GM19438 (cell line): ENCODE measurements around the gene VIL1.

ENCODE experiments used
- ATAC-seq: cut with Tn5 transposase; IDR thresholded peaks from one replicate; pipeline ENCODE4 v1.9.1; 2021; ENCODE audit warnings: low read depth; ENCODE audit not compliant: unreplicated experiment

VIL1 gene

GRCh38 chr2:218394298-218395089 is 24.4 kb upstream of the VIL1 start:
- ATAC-seq = no peak

DNA sequence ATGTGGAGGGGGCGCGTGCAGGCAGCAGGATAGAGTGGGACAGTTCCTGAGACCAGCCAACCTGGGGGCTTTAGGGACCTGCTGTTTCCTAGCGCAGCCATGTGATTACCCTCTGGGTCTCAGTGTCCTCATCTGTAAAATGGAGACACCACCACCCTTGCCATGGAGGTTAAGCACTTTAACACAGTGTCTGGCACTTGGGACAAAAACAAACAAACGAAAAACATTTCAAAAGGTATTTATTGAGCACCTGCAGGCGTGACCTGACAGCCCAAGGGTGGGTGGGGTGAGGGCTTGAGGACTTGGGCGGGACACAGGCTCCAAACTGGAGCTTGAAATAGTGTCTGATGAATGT is 23.9 kb upstream of the VIL1 start:
- no peak for ATAC-seq

- ATAC-seq = no peak
Measured at GRCh38 chr2:218395456-218395825, 23.5 kb upstream of the VIL1 start.

- ATAC-seq = peak; percentile 36
Measured at GRCh38 chr2:218395826-218396687, 22.9 kb upstream of the VIL1 start.

- no peak for ATAC-seq
Measured at GRCh38 chr2:218396688-218397462, 22.0 kb upstream of the VIL1 start.

DNA sequence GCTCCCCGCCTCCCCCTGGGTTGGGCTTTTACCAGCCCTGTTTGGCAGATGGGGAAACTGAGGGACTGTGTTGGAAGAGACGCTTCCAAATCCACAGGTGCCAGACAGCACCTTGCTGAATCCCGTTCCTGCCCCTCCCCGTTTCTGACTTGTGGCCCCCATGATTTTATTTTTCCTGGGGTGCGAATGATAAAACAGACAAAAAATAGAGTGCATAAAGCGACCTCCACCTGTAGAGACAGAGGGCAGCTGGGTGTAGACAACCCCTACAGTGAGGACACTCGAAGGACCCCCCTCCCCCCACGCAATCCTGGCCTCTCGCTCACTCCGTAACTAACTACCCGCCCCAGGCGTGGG is 21.5 kb upstream of the VIL1 start:
- no peak for ATAC-seq

DNA sequence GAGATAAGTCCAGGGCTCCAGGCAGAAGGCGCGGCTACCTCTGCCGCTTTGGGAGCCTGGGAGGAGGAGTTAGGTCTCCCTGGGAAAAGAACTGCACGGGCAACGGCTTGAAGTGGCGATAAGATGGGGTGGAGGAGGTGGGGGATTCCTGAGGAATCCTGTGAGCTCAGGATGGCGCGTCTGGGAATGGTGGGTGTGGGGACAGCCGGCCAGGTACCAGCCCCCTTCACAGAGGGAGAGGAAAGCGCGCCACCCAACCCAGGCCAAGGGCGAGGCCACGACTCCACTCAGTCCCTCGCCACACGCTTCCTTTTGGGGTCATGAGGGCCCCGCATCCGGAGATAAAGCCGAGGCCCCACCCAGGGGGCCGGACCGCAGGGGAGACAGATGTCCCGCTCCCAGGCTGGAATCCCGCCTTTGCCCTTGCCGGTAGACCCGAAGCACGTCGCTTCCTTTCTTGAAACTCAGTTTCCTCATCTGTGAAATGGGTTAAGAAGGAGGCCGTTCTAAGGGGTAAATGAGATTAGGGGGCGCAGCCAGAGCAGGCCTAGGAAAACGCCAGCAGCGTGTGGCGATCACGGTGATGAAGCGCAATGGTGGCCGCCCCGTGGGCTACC is 21.0 kb upstream of the VIL1 start:
- ATAC-seq = peak; percentile 19

DNA sequence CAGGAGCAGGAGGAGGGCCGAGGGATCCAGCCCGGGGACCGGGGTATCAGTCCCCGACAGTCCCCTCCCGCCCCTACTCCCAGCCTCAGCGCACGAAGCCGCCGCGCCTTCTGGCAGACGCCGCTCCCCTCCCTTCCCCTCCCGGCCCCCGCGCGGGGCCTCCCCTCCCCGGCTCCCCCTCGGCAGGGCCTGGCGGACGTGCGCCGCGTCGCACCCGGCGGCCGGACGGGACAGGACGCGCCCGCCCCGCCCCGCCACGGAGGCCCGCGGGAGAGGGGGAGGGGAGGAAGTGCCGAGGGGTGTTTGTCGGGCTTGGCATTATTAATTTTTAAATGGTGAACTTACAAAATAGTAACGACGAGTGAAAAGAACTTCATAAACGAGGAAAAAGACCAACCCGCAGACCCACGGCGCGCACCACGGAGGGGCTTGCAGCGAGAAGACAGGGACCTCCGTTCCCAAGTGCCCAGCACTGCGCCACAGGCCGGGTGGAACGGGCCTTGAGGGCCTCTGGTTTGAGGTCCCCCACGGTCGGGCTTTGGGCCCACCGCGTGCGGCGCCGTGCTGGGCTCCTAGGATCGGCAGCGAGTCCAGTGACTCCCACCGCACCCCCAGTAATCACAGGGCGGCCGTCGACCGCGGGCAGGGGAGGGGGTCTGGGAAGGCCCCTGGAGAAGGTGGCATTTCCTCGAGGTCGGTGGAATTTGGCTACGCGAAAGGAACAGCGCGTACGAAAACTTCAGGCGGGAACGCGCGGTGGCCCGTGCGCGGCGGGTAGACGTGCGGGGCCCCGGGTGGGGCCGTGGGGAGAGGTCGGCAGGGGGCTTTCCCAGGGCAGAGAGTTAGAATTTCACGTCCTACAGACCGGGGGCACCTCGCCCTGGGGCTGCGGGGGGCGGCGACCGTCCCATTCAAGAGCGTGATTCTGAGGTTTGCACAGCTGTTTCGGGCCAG is 20.2 kb upstream of the VIL1 start:
- ATAC-seq = peak; percentile 15

DNA sequence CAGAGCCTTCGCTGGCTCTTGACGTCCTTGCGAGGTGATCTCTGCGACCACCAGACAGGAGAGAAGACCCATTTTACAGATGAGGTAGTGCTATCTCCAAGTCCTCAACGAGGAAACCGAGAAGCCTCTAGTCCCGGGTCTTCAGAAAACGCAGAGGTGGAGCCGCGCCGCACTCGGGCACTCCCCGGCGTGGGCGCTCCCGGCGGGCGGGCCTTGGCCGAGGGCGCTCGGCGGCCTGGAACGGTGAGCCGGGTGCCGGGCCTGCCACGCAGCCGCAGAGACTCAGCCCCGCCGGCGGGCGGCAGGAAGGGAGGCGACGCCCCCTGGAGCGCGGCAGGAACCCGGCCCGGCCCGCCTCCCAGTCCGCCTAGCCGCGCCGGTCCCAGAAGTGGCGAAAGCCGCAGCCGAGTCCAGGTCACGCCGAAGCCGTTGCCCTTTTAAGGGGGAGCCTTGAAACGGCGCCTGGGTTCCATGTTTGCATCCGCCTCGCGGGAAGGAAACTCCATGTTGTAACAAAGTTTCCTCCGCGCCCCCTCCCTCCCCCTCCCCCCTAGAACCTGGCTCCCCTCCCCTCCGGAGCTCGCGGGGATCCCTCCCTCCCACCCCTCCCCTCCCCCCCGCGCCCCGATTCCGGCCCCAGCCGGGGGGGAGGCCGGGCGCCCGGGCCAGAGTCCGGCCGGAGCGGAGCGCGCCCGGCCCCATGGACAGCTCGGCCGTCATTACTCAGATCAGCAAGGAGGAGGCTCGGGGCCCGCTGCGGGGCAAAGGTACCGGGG is 19.3 kb upstream of the VIL1 start, which contains the start of gene CTDSP1:
TSS of gene CTDSP1 (plus strand) at position 478 of the 776 bp plus-strand sequence. CDS start at position 701, 223 bp downstream.
- peak; percentile 27 for ATAC-seq

- peak; percentile 2 for ATAC-seq
Measured at GRCh38 chr2:218400167-218400929, 18.6 kb upstream of the VIL1 start.

DNA sequence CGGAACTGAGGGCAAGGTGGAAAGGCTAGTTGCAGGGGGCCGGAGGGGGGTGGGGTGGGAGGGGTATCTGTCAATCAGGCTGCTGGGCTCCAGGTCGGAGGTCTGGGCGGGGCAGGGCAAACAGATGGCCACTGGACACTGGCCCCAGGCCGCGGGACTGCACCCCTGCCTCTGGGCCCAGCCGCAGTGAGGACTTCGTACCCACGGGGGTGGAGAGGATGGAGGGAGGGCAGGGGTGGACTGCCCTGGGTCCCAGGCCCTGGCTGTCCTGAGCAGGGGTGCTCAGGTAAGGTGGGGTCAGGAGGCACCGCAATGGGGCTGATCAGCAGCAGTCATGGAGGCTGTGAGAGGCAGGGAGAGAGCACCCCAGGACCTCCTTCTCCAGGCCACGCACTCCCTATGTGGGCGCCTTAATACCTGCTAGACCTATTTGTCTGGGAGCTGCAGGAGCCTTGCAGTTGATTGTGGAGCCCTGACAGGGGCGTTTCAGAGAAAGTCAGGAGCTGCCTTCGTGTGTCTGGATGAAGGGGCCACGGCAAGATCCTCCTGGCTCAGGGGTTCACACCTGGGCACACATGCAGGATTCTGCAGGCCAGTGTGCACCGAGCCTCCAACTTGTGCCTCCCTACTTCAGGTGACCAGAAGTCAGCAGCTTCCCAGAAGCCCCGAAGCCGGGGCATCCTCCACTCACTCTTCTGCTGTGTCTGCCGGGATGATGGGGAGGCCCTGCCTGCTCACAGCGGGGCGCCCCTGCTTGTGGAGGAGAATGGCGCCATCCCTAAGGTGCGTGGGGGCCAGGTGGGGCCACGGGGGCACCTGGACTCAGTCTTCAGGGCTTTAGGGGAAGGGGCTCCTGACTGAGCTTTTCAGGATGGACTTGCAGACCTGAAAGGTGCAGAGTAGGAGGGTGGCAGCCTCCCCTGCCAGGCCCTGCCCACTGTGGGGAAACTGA is 17.7 kb upstream of the VIL1 start:
- ATAC-seq = no peak

- ATAC-seq = no peak
Measured at GRCh38 chr2:218401890-218402289, 17.0 kb upstream of the VIL1 start.

- ATAC-seq = no peak
Measured at GRCh38 chr2:218402491-218402901, 16.4 kb upstream of the VIL1 start.

DNA sequence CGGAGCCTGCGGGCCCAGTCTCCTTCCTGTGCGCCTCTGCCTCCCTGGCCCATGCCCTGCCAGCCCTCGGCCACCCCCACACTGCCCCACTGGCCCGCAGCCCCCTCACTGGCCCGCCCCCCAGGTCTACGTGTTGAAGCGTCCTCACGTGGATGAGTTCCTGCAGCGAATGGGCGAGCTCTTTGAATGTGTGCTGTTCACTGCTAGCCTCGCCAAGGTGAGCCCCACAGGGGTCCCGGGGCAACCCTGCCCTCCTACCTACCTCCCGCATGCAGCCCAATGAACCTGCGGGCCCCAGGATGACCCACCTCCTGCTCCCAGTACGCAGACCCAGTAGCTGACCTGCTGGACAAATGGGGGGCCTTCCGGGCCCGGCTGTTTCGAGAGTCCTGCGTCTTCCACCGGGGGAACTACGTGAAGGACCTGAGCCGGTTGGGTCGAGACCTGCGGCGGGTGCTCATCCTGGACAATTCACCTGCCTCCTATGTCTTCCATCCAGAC is 16.0 kb upstream of the VIL1 start:
- no peak for ATAC-seq

DNA sequence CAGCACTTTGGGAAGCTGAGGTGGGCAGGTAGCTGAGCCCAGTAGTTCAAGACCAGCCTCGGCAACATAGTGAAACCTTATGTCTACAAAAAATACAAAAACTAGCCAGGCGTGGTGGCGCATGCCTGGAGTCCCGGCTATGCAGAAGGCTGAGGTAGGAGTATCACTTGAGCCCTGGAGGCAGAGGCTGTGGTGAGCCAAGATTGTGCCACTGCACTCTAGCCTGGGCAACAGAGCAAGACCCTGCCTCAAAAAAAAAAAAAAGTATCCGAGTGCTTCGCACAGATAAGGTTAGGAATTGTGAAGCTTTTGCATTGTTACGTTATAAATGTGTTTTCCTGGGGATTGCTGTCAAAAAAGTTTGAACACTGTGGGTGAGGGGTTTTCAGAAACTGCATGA is 15.1 kb upstream of the VIL1 start:
- ATAC-seq = no peak

- no peak for ATAC-seq
Measured at GRCh38 chr2:218404351-218405085, 14.4 kb upstream of the VIL1 start.
